Urinary bladder (tissue), 4 donors: Measurements from ENCODE around the gene KCP. TPM values are rescaled to one million over a fixed set of nuclear protein-coding genes. Genes with fewer than 3 reads are reported as not detected.
"Not testable (repeated sequence)": the region's sequence is repeated elsewhere in the genome, so short reads cannot be mapped to it uniquely, and the experiment has no call there.

Experiments
- DNase-seq: peaks from one replicate; pipeline ENCODE4 v3.0.0-alpha.2; 2015; ENCODE audit errors: extremely low spot score
- H3K27ac ChIP-seq: one replicate; pipeline ENCODE4 v1.5.1; 2013; ENCODE audit warnings: low read depth, mild to moderate bottlenecking, moderate library complexity
- H3K36me3 ChIP-seq: one replicate; pipeline ENCODE4 v1.6.1; 2013; ENCODE audit warnings: mild to moderate bottlenecking, moderate library complexity; ENCODE audit not compliant: insufficient read depth
- H3K4me1 ChIP-seq: one replicate; pipeline ENCODE4 v1.6.1; 2013; ENCODE audit warnings: mild to moderate bottlenecking, moderate library complexity; ENCODE audit not compliant: insufficient read depth
- H3K4me3 ChIP-seq: one replicate; pipeline ENCODE4 v1.5.1; 2013; ENCODE audit warnings: low read depth, low read length
- WGBS: extraction: QIAGEN DNeasy Blood & Tissue Kit; methylation state at CpG from one replicate; pipeline ENCODE4 v1.1.7; 2013; 5-methylcytosine and 5-hydroxymethylcytosine counted together
- polyA plus RNA-seq: library from polyadenylated mRNA; stranded (reverse); fragments of 200-250 nt; gene quantifications from one replicate; pipeline ENCODE4 v1.2.3, GENCODE V29; 2013
- total RNA-seq: library from RNA; depleted of rRNA; stranded (reverse); fragments of >200 nt; gene quantifications from one replicate; pipeline ENCODE4 v1.2.3, GENCODE V29; 2014
- donor health status: healthy with polysubstance abuse.
- donor health status: healthy.

Gene KCP
- total and polyA plus RNA-seq, 2 donors, result 0.42 to 1.4 TPM

DNA sequence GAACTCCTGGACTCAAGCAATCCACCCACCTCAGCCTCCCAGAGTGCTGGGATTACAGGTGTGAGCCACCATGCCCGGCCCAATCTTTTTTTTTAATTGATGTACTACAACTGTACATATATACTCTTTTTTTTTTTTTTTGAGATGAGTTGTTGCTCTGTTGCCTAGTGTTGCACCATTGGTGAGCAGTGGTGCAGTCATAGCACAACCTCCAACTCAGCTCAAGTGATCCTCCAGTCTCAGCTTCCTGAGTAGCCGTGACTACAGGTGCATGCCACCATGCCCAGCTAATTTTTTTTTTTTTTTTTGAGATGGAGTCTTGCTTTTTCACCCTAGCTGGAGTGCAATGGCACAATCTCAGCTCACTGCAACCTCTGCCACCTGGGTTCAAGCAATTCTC lies 32.7 kb upstream of the KCP start:
- not testable (repeated sequence) for H3K36me3 ChIP-seq, H3K4me3 ChIP-seq, H3K27ac ChIP-seq, DNase-seq, H3K4me1 ChIP-seq
- 91% methylated on average over 2 of the region's 2 CpGs for WGBS

DNA sequence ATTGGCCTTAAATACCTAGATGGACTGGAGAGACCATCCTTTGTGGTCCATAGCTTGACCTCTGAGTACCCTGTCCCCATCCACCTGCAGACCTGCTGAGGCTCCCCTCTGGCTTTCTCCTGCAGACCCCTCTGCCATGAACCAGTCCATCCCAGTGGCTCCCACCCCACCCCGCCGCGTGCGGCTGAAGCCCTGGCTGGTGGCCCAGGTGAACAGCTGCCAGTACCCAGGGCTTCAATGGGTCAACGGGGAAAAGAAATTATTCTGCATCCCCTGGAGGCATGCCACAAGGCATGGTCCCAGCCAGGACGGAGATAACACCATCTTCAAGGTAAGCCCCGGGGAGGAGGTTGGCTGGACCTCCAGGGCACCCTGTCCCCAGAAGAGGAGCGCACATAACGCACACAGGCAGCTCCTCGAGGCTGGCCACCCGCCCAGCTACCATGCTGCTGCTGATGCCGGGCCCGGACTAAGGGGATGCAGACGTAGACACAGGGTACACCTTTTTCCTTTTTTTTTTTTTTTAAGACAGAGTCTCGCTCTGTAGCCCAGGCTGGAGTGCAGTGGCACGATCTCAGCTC lies 31.5 kb upstream of the KCP start:
- H3K36me3 ChIP-seq, result no peaks in the 10 kb centered on the region
- WGBS, result 83% methylated on average over 16 of the region's 16 CpGs
- no peak overlapping the region for H3K27ac ChIP-seq
- H3K4me3 ChIP-seq, result no peak overlapping the region
- no peak for DNase-seq
- H3K4me1 ChIP-seq, result peaks cover 1% of the 10 kb centered on the region

DNA sequence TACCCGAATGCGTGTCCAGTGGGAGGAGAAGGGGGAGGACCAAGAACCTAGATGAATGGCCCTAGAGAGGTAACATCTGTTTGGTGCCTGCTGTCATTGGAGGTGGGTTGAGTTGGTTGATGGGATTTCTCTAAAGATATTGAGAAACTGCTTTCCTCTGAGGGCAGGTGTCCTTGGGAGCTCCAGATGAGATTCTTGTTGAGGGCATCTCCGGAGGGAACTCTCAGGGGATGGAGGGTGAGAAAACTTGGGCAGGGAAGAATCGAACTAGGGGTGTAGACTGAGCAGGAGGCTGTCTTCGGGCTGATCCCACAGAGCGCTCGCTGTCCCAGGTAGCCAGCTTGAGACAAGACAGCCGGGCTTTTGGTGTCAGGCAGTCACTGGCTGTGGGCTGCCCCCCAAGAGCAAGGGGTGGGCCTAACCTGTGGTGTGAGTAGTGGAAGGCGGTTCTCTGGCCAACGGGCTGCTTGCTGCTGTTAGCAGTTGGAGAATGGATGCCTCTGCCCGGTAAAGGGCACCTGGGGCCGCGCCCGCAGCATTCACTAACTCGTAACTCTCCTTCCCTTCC lies 30.9 kb upstream of the KCP start:
- H3K36me3 ChIP-seq, result no peaks in the 10 kb centered on the region
- 82% methylated on average over 15 of the region's 15 CpGs for WGBS
- H3K27ac ChIP-seq, result no peak overlapping the region
- DNase-seq, result no peak
- H3K4me1 ChIP-seq, result peaks cover 1% of the 10 kb centered on the region
- H3K4me3 ChIP-seq, result no peak overlapping the region

DNA sequence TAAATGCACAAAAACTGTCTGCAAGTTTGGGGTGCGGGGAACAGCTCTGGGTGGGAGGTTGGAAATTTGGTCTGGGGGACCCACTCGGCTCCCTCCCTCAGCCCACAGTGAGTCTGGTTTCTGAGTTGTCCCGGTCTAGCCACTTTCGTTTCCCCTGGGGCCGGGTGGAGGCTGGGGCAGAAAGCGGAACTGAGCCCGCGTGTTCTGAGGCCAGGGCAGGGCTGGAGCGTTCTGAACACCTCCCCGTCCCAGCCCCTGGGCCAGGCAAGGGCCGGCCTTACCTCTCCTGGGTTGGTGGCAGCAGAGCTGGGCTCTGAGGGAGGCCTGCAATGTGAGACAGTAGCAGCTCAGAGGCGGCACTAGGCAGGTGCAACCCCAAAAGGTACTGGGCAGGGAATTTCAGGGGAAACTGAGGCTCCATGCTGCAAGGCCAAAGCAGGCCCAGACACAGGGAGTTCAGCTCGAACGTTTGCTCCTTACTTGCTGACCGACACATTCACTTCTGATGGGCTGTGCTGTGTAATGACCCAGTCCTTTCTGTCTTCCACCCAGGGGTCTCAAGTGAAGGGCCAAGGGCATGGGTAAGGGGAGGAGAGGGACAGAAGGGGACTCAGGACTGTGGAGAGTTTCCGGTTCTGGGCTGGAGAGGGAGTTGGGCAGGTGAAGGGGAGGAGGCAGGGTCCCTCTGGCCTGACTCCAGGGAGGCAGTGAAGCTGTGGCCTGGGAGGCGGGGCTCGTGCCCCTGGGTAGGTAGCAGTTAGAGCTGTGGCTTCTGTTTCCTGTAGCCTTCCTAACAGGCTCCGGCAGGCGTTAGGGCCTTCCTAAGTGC lies 30.2 kb upstream of the KCP start:
- DNase-seq, result no peak
- WGBS, result 75% methylated on average over 20 of the region's 20 CpGs
- Histone ChIP-seq H3K4me3 (no peak overlapping the region), H3K27ac (no peak overlapping the region), H3K4me1 (peaks cover 1% of the 10 kb centered on the region), H3K36me3 (no peaks in the 10 kb centered on the region)

DNA sequence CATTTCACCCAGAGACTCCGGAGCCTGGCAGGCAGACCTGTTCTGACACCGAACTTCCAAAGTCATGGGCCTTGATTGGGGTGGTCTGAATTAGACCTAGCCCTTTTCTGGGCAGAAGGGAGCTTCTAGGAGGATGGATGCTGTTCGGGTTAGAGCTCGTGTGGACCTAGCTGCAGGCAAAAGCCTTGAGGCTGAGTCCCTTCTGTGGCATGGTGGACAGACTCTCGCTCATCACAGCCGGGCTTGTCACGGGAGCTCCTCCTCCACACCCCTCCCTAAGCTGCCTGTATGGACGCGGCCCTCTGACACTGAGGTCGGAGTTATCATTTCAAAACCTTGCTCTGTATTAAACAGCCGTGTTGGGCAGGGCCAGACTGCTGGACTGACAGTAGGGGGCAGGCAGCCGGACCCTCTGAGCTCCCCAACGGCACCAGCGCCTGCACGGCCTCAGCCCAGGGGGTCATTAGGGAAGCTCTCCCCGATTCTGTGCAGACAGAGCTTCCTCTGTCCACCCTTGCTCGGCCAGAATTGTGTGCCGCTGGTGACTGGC lies 29.4 kb upstream of the KCP start:
- no peak overlapping the region for H3K27ac ChIP-seq
- 77% methylated on average over 18 of the region's 18 CpGs for WGBS
- peaks cover 1% of the 10 kb centered on the region for H3K4me1 ChIP-seq
- DNase-seq, result no peak
- no peak overlapping the region for H3K4me3 ChIP-seq
- H3K36me3 ChIP-seq, result no peaks in the 10 kb centered on the region

DNA sequence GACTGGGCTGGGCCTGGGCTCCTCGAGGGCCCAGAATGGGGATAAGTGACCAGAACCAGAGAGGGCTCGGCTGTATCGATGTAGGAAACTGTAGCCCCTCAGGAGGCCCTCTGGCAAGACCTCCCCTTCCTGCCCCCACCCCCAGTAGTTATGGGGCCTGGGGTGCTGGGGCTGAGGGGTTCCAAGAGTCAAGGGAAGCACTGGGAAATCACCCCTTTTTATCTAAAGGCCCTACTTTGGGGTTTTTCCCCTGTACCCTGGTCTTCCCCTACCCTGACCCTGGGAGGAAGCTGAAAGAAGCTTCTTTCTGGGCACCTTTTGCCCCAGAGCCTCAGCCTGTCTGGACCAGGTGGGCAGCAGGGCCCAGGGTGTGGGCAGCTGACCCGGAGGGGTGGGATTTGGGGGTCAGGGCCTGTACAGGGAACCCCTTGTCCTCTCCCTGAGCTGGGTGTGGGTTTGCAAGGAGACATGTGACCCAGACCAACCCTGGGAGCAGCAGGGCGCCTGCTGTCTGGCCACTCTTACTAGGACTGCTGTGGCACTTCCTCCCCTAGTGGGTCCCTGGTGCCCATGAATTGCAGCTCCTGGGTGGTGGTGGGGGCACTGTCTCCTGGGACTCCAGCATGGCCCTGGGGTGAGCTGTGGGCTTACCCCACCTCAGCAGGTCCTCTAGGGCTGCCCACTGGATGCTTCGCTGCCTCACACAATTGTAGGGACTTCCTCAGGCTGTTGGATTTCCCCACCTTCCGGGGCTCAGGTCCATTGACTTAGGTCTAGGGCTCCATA lies 28.8 kb upstream of the KCP start:
- no peaks in the 10 kb centered on the region for H3K36me3 ChIP-seq
- no peak overlapping the region for H3K27ac ChIP-seq
- no peak for DNase-seq
- WGBS, result 61% methylated on average over 7 of the region's 7 CpGs
- peaks cover 1% of the 10 kb centered on the region for H3K4me1 ChIP-seq
- peak overlapping the region; percentile 53 for H3K4me3 ChIP-seq

DNA sequence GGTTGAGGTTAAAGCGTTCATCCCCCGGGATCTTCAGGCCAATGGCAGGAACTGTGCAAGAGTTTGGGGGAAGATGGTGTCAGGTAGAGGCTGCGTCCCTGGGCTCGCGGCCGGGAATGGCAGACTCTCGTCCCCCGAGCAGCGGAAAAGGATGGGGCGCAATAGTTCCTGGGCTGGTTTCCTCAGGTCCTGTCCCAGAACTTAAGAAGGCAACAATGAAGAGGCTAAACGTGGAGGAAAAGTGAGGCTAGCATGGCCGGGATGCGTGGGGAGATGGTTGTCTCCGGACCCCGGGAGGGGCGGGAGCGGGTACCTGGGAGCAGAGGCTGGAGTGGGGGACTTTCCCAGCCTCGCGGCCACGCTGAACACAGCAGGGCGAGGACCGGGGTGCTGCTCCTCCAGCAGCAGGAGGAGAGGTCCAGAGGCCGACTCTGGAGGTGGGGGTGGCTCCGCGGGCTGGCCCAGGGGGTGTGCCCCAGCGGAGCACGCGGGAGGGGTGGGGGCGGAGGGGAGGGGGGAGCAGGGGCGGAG lies 28.1 kb upstream of the KCP start:
- Histone ChIP-seq H3K27ac (no peak overlapping the region), H3K4me3 (peak overlapping the region; percentile 53), H3K36me3 (no peaks in the 10 kb centered on the region), H3K4me1 (peaks cover 1% of the 10 kb centered on the region)
- 1% methylated on average over 30 of the region's 30 CpGs for WGBS
- no peak for DNase-seq

DNA sequence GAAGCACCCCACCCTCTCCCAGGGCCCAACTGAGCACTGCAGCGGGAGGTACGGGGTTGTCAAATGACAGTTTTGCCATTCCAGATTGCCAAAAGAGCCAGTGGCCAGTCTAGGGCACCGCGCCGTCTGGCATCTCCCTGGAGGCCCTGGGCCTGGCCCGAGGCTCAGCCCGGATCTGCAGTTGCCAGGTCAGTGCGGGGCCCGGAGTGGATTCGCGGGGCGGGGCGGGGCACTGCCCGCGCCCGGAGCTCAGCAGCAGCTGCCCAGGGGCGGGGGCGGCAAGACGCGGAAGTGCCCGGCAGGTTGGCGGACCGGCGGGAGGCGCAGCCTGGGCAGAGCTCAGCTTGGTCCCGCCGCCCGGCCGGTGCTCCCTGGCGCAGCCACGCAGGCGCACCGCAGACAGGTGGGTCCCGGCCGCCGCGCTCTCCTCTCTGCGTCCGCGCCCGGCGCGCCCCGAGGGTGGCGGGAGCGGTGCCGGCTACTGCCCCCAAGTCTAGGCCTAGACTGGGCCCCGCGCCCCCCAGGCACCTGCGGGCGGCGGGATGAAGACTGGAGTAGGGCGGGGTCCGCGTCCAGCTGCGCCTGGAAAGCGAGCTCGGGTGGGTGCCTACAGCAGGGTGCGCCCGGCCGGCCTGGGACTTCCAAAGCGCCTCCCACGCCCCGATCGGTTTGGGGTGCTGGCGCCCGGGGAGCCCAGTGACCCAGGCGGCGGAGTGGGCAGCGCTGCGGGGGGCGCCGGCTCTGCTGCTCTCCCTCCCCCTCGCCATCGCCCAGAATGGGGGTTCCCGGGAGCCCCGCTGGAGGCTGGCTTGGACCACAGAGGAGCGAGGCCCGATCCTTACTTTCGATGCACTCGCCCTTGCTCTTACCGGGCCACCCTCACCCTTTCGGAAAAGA lies 27.4 kb upstream of the KCP start, which contains the start of gene IRF5:
TSS of gene IRF5 (plus strand) at position 281 of the 897 bp plus-strand sequence. CDS start 4,155 bp downstream, outside the sequence.
- H3K4me1 ChIP-seq, result peaks cover 1% of the 10 kb centered on the region
- no peaks in the 10 kb centered on the region for H3K36me3 ChIP-seq
- 2% methylated on average over 83 of the region's 83 CpGs for WGBS
- H3K4me3 ChIP-seq, result peak within 1 kb of the TSS; percentile 53
- no peak for DNase-seq
- no peak within 1 kb of the TSS for H3K27ac ChIP-seq

DNA sequence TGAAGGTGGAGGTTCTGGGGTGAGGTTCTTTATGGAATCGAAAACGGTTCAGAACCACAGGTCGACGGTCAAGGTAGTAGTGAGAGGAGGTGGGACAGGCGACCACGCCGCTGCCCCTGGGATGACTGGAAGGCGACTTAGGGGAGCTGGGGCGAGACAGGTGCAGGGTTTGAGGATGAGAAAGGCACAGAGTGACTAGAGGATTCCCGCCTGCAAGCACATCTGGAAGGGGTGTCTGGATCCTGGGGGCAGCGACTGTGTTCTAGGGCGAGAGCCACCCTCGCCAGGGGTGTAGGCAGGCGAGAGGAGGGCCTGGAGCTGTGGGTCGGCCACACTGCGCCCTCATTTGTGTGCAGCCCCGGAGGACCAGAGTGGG lies 26.8 kb upstream of the KCP start:
- Histone ChIP-seq H3K27ac (no peak overlapping the region), H3K4me3 (peak overlapping the region; percentile 53)
- WGBS, result 56% methylated on average over 17 of the region's 17 CpGs

DNA sequence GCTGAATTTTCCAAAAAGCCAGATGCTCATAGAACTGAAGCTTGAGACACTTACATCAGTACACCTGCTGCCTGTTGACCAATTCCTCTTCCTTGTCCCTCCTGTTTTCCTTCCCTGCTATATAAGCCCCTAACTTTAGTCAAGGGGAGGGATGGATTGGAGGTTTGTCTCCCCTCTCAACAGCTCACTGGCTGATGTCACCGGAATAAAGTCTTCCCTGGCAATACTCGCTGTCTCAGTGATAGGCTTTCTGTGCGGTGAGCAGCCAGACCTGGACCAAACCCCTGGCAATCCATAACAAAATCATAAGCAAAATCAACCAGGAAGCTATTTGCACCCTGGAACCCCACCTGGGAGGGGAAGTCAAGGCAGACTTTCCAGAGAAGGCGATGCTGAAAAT lies 26.3 kb upstream of the KCP start:
- 79% methylated on average over 4 of the region's 4 CpGs for WGBS

More for the DNA sequence above, 26.8 kb upstream of the KCP start:
- H3K36me3 ChIP-seq, result no peaks in the 10 kb centered on the region
- H3K4me1 ChIP-seq, result peaks cover 1% of the 10 kb centered on the region
- no peak for DNase-seq

DNA sequence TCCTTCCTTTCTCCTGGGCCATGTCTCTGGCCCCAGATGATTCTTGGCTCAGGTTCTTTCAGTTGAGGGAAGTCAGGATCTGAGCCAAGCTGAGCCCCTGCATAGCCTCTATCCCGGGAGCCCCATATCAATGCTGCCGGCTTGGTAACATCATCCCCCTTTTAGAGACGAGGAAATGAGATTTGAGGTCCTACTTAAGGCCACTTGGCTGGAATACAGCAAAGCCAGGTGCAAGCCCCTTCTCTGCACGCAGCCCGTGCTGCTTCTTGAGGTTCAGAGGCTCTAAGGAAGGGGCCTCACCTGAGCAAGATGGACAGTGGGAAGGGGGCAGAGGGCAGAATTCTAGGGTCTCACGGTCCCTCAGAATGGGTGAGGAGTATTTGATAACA lies 24.8 kb upstream of the KCP start:
- H3K36me3 ChIP-seq, result no peaks in the 10 kb centered on the region
- peaks cover 1% of the 10 kb centered on the region for H3K4me1 ChIP-seq
- H3K27ac ChIP-seq, result no peak overlapping the region
- 29% methylated on average over 6 of the region's 6 CpGs for WGBS
- no peak overlapping the region for H3K4me3 ChIP-seq
- DNase-seq, result no peak

More for the DNA sequence above, 26.3 kb upstream of the KCP start:
- Histone ChIP-seq H3K27ac (no peak overlapping the region), H3K4me1 (peaks cover 1% of the 10 kb centered on the region), H3K36me3 (no peaks in the 10 kb centered on the region), H3K4me3 (no peak overlapping the region)
- DNase-seq, result no peak
